HG03354 (cell line): ENCODE data around the gene POM121L2.

ENCODE experiments used
- ATAC-seq: cut with Tn5 transposase; IDR thresholded peaks from one replicate; pipeline ENCODE4 v1.9.1; 2021; ENCODE audit warnings: mild to moderate bottlenecking; ENCODE audit not compliant: unreplicated experiment, poor library complexity, severe bottlenecking

The POM121L2 gene

GRCh38 chr6:27312146-27312949 is at the start of gene POM121L2:
Gene POM121L2 (minus strand): TSS chr6:27312273. CDS start chr6:27312170, 103 bp downstream.
- ATAC-seq: no peak

- ATAC-seq: no peak
Measured at GRCh38 chr6:27359231-27359630, 47.2 kb upstream of the POM121L2 start.

DNA sequence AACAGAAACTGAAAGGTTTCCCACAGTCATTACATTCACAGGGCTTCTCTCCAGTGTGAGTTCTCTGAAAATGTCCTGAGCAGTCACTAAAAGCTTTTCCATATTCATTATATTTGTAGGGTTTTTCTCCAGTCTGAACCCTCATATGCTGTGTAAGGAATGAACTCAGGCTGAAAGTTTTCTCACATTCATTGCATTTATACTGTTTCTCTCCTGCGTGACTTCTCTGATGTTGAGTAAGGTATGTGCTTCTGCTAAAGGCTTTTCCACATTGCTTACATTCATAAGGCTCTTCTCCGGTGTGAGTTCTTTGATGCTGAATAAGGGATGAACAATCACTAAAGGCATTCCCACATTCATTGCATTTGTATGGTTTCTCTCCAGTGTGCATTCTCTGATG is 46.7 kb upstream of the POM121L2 start:
- ATAC-seq: no peak

DNA sequence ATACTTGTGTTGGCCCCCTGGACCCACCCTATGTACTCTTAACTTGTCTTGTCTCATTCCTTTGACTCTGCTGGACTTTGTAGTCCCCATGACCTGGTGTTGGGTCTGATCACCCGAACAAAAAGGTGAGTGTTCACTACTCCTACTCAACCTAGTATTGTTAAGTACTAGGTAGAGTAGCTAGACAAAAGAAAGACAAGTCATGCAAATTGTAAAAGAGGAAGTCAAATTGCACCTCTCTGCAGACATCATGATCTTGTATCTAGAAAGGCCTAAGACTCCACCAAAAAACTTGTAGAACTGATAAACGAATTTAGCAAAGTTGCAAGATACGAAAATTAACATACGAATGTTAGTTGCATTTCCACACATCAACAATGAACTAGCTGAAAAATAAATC is 40.8 kb upstream of the POM121L2 start:
- ATAC-seq: no peak

DNA sequence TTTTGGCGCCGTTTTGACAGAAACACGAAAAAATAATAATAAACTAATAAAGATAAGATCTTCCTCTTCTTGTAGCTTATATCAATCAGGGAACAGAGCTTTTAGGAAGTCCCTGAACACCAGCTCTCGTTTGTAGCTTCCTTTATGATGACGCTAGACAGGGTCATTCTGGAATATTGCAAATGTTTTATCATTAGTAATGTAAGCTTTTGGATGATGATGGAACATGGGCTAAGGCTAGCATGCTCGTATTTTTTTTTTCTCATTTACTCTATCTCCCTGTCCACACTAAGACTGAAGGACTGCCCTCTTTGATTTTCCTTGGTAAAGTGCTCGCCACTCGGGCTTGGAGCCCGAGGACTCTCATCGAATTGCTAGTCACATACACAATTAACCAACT is 22.1 kb upstream of the POM121L2 start:
- no peak for ATAC-seq

- ATAC-seq: no peak
Measured at GRCh38 chr6:27333642-27334040, 21.6 kb upstream of the POM121L2 start.

GRCh38 chr6:27332692-27333641 is 20.9 kb upstream of the POM121L2 start:
- no peak for ATAC-seq

DNA sequence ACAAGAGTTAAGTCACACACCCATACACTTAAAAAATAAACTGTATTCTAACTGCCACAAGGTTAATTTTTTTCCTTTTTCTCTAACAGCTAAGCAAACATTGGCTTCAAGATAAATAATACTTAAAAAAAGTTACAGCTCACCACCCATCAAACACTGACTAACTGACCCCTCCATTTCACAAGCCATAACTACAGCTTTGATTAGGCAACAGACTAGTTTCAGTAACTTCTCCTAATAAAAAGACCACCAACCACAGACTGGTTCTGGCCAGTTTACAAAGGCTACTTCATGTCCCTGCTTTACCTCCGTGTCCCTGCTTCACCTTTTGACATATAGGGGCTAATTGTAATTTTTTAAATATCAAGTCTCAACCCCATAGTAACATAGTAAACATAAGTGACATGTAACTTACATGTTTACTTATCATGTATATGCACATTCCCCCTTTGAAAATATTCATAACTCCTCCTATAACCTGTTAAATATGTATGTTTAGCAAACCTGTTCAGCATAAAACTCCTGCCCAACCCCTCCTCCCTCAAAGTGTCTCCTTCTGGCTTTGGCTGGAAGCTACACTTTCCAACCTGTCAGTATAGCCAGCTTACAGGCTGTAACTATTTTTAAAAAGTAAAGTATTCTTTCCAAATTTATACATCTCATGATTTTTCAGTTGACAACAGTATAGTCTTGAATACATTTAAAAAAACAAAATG is 15.1 kb upstream of the POM121L2 start:
- no peak for ATAC-seq

DNA sequence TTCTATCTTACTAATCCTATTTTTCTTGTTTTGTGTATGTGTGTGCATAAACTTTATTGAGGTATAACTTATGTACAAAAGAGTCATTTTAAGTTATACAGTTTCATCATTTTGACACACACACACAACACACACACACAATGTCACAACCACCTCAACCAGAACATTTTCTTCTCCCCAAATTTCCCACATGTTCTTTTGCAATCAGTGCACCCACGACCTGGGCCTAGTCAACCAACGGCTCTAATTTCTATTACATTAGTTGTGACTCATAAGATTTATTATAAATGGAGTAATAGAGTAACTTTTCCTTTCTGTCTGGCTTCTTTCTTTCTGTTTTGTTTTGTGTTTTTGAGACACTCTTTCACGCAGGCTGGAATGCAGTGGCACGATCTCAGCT is 9.8 kb upstream of the POM121L2 start:
- no peak for ATAC-seq

DNA sequence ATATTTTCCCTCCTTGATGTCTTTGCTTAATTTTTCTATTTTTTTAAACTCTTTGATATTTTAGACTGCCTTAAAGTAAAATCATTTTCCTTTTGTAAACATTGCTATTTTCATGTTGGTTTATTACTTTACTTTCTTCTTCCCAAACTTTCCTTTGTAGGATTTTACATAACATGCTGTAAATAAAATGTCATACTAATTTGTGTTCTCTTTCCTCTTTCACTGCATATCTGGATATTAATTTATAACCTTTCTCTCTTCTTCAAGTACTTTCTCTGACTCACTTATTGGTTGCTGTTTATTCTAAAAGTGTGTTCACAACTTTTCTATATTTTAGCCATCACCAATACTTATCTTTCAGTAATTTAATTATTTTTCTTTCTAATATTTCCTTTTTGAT is 9.3 kb upstream of the POM121L2 start:
- ATAC-seq: no peak

GRCh38 chr6:27318973-27319372 is 6.9 kb upstream of the POM121L2 start:
- no peak for ATAC-seq

DNA sequence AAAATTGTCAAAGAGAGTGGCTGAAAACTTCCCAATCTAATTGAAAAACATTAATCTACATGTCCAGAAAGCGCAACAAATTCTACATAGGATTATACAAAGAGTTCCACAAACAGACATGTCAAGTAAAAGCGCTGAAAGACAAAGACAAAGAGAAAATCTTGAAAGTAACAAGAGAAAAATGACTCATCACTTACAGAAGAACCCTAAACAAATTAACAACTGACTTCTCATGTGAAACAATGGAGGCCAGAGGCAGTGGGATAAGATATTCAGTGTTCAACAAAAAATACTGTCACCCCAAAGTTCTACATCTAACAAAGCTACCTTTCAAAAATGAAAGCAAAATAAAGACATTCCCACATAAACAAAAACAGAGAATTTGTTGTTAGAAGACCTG is 2.0 kb upstream of the POM121L2 start:
- ATAC-seq: no peak

DNA sequence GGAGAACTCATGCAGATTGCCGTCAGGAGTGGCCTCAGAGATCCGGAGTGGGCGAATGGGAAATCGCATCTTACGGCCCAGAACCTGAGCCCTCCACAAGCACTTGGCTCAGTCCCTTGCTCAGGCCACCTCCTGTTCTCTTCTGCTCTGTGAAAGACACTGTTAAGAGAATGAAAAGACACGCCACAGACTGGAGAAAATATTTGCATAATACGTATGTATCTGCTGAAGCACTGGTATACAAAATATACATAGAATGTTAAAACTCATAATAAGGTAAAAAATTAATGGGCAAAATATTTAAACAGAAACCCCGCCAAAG is 838 bp upstream of the POM121L2 start:
- ATAC-seq: no peak

DNA sequence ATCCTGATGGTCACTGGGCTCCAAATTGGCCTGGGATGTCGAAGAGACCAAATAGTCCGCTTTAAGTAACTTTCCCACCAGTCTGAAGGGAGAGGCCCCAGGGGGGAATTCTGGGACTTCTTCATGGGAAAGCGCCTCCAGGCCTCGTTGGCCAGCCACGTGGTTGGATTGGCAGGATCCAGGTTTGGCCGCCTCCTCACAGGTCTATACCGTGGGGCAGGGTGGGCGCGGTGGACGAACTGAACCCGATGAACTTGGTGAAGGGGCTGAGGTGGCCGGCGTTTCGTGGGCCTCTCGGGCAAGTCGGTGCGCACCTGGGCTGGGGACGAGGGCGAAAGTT is 297 bp downstream of the POM121L2 start:
- ATAC-seq: no peak

DNA sequence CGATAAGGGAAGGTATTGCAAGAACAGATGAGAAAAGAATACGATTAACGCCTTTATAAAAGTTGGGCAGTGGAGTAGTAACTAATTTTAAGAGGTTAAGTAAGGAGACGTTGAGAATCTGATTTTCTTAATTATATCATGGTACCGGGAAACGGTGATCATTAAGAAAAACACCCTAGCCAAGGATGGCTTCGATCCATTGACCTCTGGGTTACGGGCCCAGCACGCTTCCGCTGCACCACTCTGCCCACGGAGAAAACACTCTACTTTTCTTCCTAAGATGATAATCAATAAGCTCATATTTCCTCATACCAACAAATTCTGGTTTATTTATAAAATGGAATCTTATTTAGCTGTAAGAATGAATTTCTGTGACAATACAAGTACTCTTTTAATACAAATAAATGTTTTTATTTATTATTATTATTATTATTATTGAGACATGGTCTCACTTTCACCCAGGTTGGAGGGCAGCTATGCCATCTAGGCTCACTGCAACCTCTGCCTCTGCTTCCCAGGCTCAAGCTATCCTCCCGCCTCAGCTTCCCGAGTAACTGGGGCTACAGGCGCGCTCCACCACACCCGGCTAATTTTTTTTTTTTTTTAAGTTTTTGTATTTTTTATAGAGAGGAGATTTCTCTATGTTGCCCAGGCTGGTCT is 8.3 kb downstream of the POM121L2 start:
- ATAC-seq: no peak

GRCh38 chr6:27297857-27298730 is 14.0 kb downstream of the POM121L2 start:
- no peak for ATAC-seq

DNA sequence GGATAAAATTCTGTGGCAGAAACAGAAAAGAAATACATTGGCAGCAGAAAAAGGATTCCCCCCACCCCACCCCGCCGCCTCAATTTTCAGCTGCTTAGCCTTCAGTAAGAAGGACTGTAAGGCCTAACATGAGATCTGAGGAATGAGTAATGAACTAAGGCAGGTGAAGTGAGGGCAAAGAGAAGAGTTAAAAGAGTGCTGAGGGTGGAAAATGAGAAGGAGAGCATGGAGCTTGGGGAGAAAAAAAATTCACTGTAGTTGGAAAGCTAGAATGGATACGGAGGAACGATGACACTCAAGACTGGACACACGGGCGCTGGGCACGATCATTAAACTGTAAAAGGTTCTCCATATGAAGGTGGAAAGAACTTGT is 14.6 kb downstream of the POM121L2 start:
- no peak for ATAC-seq

- ATAC-seq: no peak
Measured at GRCh38 chr6:27296106-27296783, 15.8 kb downstream of the POM121L2 start.
